H1 (cell line): ENCODE measurements around the gene SLC7A6OS. TPM values are rescaled to one million over a fixed set of nuclear protein-coding genes. Genes with fewer than 3 reads are reported as not detected.

ENCODE experiments used
- CHD7 ChIP-seq: fragments of 300-600 bp; sonication (generic); IDR thresholded peaks from 2 replicates; pipeline ENCODE4 v1.7.1; 2012; ENCODE audit warnings: low read length, moderate library complexity, mild to moderate bottlenecking, inconsistent platforms; ENCODE audit not compliant: insufficient replicate concordance
- EGR1 ChIP-seq: IDR thresholded peaks from 2 replicates; pipeline ENCODE4 v1.6.1; 2011; ENCODE audit warnings: low read depth, low read length, borderline replicate concordance
- EZH2 ChIP-seq: fragments of 200-600 bp; sonication (generic); IDR thresholded peaks from 2 replicates; pipeline ENCODE4 v1.7.1; 2012; ENCODE audit warnings: low read depth, mild to moderate bottlenecking, moderate library complexity, low read length, inconsistent platforms; ENCODE audit not compliant: severe bottlenecking
- KDM5A ChIP-seq: fragments of 200-600 bp; IDR thresholded peaks from 2 replicates; pipeline ENCODE4 v1.7.1; 2012; ENCODE audit warnings: mild to moderate bottlenecking, low read length, inconsistent platforms, mixed read lengths
- RNF2 ChIP-seq: fragments of 200-900, 300-1000 bp; sonication (generic); IDR thresholded peaks from 2 replicates; pipeline ENCODE4 v1.7.1; 2016; ENCODE audit warnings: borderline replicate concordance, low read depth, mild to moderate bottlenecking, antibody characterized with exemption, low read length; ENCODE audit not compliant: poor library complexity, severe bottlenecking; ENCODE audit errors: missing control alignments
- SIN3A ChIP-seq, 2 experiments: IDR thresholded peaks in 1 of 2; conservative IDR thresholded peaks in 1 of 2; 2 replicates each; pipeline ENCODE4 v1.6.1; 2011 to 2012; ENCODE audit warnings: low read length in 2 of 2, improper control_type of control experiment in 1 of 2, low read depth in 1 of 2, mild to moderate bottlenecking in 1 of 2
- SRF ChIP-seq: IDR thresholded peaks from 2 replicates; pipeline ENCODE4 v1.6.1; 2011; ENCODE audit warnings: mild to moderate bottlenecking, low read depth, low read length, moderate library complexity
- TAF1 ChIP-seq: IDR thresholded peaks from 2 replicates; pipeline ENCODE4 v1.6.1; 2011; ENCODE audit warnings: mild to moderate bottlenecking, low read depth, low read length
- polyA plus RNA-seq, 7 experiments: library from polyadenylated mRNA; depleted of rRNA in 3 of 7; stranded (reverse) in 5 of 7; unstranded in 2 of 7; fragments of >200 nt in 5 of 7; fragments of 200-250 nt in 2 of 7; gene quantifications; 1 replicate in 5 of 7; 2 replicates in 1 of 7; 4 replicates in 1 of 7; pipeline versions ENCODE4 v1.2.1 to v1.2.3, GENCODE V29; 2011 to 2013; ENCODE audit warnings: missing spikeins in 2 of 7, mixed read lengths in 2 of 7
- total RNA-seq: library from RNA; stranded (reverse); fragmentation: NEBNext Ultra II Directional; extraction: Animal tissue kit (Norgen Biotek cat#: 25700); gene quantifications from 2 replicates; pipeline ENCODE4 v1.2.1, GENCODE V29; 2021

The SLC7A6OS gene
- total and polyA plus RNA-seq, 2 of the 8 experiments (the other 6 are each of a cell fraction or from before 2014, with no cell fraction given): 7.3 to 21.3 TPM

GRCh38 chr16:68286153-68287074 lies 24.3 kb downstream of the SLC7A6OS start (continued):
- TF ChIP-seq RNF2 (no peak), EZH2 (no peak), KDM5A (no peak), SRF (no peak), TAF1 (no peak), EGR1 (no peak), CHD7 (no peak), SIN3A (conservative IDR thresholded peaks at IDR 0.05 in 1 of 2, IDR thresholded peaks at IDR 0.05 in 1 of 2; ENCODE audit: low read depth in 1 of 2, low read length in 2 of 2) (no peak)
